ENCODE measurements around the gene VTI1A. TPM values are rescaled to one million over a fixed set of nuclear protein-coding genes. Genes with fewer than 3 reads are reported as not detected.
"Not testable (repeated sequence)": the region's sequence is repeated elsewhere in the genome, so short reads cannot be mapped to it uniquely, and the experiment has no call there.

Gene VTI1A
- total RNA-seq, 1 experiment from 2014 or later: 22.0 TPM

- H3T11ph ChIP-seq (ENCODE audit: low read length): no peak overlapping the region
- no peak overlapping the region for H3K4ac ChIP-seq (ENCODE audit: low read depth, low read length)
- no peak overlapping the region for H3K27ac ChIP-seq (ENCODE audit: insufficient read length, low read depth, low read length)
- Mint-ChIP-seq H3K4me3 (no peak overlapping the region), H3K27ac (no peak overlapping the region), H3K4me1 (peaks cover 39% of the 10 kb centered on the region in 2 experiments), H3K36me3 (ENCODE audit: insufficient read depth in 1 of 3, low read depth in 3 of 3) (peaks cover 0 to 3% (median 0%) of the 10 kb centered on the region in 3 experiments; a peak in 2 of 7 replicates), H3K27me3 (ENCODE audit: low read depth) (no peaks in the 10 kb centered on the region), H3K9me3 (no peaks in the 10 kb centered on the region)
- H3K18ac ChIP-seq (ENCODE audit: insufficient read length, low read depth, low read length): no peak overlapping the region
- H3K56ac ChIP-seq (ENCODE audit: insufficient read length, low read depth, low read length): no peak overlapping the region
- TF ChIP-seq CTCF (conservative IDR thresholded peaks at IDR 0.05): no peak
- no peak overlapping the region for H4K8ac ChIP-seq (replicated peaks; ENCODE audit: insufficient read length, low read depth, low read length)
- H3K14ac ChIP-seq (ENCODE audit: insufficient read depth, low read length): no peak overlapping the region
- no peak overlapping the region for H2BK120ac ChIP-seq (ENCODE audit: low read depth, low read length, poor library complexity, severe bottlenecking)
- H4K91ac ChIP-seq (ENCODE audit: insufficient read length, low read depth, low read length): no peak overlapping the region
- H2AFZ ChIP-seq (ENCODE audit: low read length): no peak overlapping the region
- H2BK20ac ChIP-seq (ENCODE audit: low read depth, low read length, poor library complexity, severe bottlenecking): no peak overlapping the region
- no peak overlapping the region for H4K5ac ChIP-seq (ENCODE audit: insufficient read length, low read depth, low read length)
- no peaks in the 10 kb centered on the region for H3K27me3 ChIP-seq (ENCODE audit: insufficient read depth, low read length)
- WGBS (ENCODE audit: extremely low coverage, insufficient read length, low lambda C conversion rate): no CpG with 5 or more reads among the region's 6 CpGs
- no peak overlapping the region for H2AK5ac ChIP-seq (ENCODE audit: insufficient read length, low read length)
- no peak for DNase-seq
- no peak overlapping the region for H2BK5ac ChIP-seq (ENCODE audit: insufficient read length, low read length)
- H3K4me1 ChIP-seq (ENCODE audit: insufficient read depth, low read length): peaks cover 2% of the 10 kb centered on the region; the same call in 1 of the 2 replicates
- H4K20me1 ChIP-seq (ENCODE audit: control insufficient read depth, insufficient read depth, insufficient read length): no peaks in the 10 kb centered on the region
- H3K79me2 ChIP-seq (ENCODE audit: insufficient read depth, low read length): no peaks in the 10 kb centered on the region
- no peaks in the 10 kb centered on the region for H3K79me1 ChIP-seq (ENCODE audit: insufficient read depth, low read depth, low read length, poor library complexity, severe bottlenecking)
- H3K23ac ChIP-seq (ENCODE audit: insufficient read length, low read depth, low read length): no peak overlapping the region
- no peak overlapping the region for H3K4me2 ChIP-seq (ENCODE audit: insufficient read depth, insufficient read length, low read length)
- H2BK12ac ChIP-seq (ENCODE audit: insufficient read length, low read depth, low read length): no peak overlapping the region
- H3K9me3 ChIP-seq (ENCODE audit: control insufficient read depth, low read depth, low read length): no peaks in the 10 kb centered on the region
- no peaks in the 10 kb centered on the region for H3K23me2 ChIP-seq (ENCODE audit: insufficient read length, low read depth, low read length, poor library complexity, severe bottlenecking)
- H3K9ac ChIP-seq (ENCODE audit: extremely low read depth, insufficient read length, low read length): no peak overlapping the region
- no peak overlapping the region for H2BK15ac ChIP-seq (ENCODE audit: low read depth, low read length)
Measured at GRCh38 chr10:112589081-112589480, 142.1 kb downstream of the VTI1A start.

- H3K18ac ChIP-seq (ENCODE audit: insufficient read length, low read depth, low read length); H3K36me3 Mint-ChIP-seq (ENCODE audit: insufficient read depth in 1 of 3, low read depth in 3 of 3); H2BK15ac ChIP-seq (ENCODE audit: low read depth, low read length); H3K9me3 Mint-ChIP-seq; DNase-seq; H2BK12ac ChIP-seq (ENCODE audit: insufficient read length, low read depth, low read length); H3T11ph ChIP-seq (ENCODE audit: low read length); H3K4me3 Mint-ChIP-seq; H2AK5ac ChIP-seq (ENCODE audit: insufficient read length, low read length); H3K56ac ChIP-seq (ENCODE audit: insufficient read length, low read depth, low read length); H2BK120ac ChIP-seq (ENCODE audit: low read depth, low read length, poor library complexity, severe bottlenecking); H3K4ac ChIP-seq (ENCODE audit: low read depth, low read length); H3K9me3 ChIP-seq (ENCODE audit: control insufficient read depth, low read depth, low read length); H2BK5ac ChIP-seq (ENCODE audit: insufficient read length, low read length); H3K4me2 ChIP-seq (ENCODE audit: insufficient read depth, insufficient read length, low read length); H3K9ac ChIP-seq (ENCODE audit: extremely low read depth, insufficient read length, low read length); H2BK20ac ChIP-seq (ENCODE audit: low read depth, low read length, poor library complexity, severe bottlenecking); H4K8ac ChIP-seq (replicated peaks; ENCODE audit: insufficient read length, low read depth, low read length); H3K27ac ChIP-seq (ENCODE audit: insufficient read length, low read depth, low read length); H3K14ac ChIP-seq (ENCODE audit: insufficient read depth, low read length); H3K27ac Mint-ChIP-seq; H3K23me2 ChIP-seq (ENCODE audit: insufficient read length, low read depth, low read length, poor library complexity, severe bottlenecking); H2AFZ ChIP-seq (ENCODE audit: low read length); H3K27me3 Mint-ChIP-seq (ENCODE audit: low read depth); H3K27me3 ChIP-seq (ENCODE audit: insufficient read depth, low read length); H4K5ac ChIP-seq (ENCODE audit: insufficient read length, low read depth, low read length); H4K20me1 ChIP-seq (ENCODE audit: control insufficient read depth, insufficient read depth, insufficient read length); H3K79me2 ChIP-seq (ENCODE audit: insufficient read depth, low read length); H4K91ac ChIP-seq (ENCODE audit: insufficient read length, low read depth, low read length); H3K4me1 ChIP-seq (ENCODE audit: insufficient read depth, low read length); H3K79me1 ChIP-seq (ENCODE audit: insufficient read depth, low read depth, low read length, poor library complexity, severe bottlenecking); H3K23ac ChIP-seq (ENCODE audit: insufficient read length, low read depth, low read length): not testable (repeated sequence)
- peaks cover 31% of the 10 kb centered on the region in 2 experiments for H3K4me1 Mint-ChIP-seq
- no CpG with 5 or more reads among the region's 7 CpGs for WGBS (ENCODE audit: extremely low coverage, insufficient read length, low lambda C conversion rate)
Measured at GRCh38 chr10:112590786-112591185, 143.8 kb downstream of the VTI1A start.

Measured in H9 (cell line).